ENCODE measurements around the gene GIMAP6. TPM values are rescaled to one million over a fixed set of nuclear protein-coding genes. Genes with fewer than 3 reads are reported as not detected.
"Not testable (repeated sequence)": the region's sequence is repeated elsewhere in the genome, so short reads cannot be mapped to it uniquely, and the experiment has no call there.

Gene GIMAP6
- total RNA-seq, 1 donor from 2014 or later: 16.6 TPM

DNA sequence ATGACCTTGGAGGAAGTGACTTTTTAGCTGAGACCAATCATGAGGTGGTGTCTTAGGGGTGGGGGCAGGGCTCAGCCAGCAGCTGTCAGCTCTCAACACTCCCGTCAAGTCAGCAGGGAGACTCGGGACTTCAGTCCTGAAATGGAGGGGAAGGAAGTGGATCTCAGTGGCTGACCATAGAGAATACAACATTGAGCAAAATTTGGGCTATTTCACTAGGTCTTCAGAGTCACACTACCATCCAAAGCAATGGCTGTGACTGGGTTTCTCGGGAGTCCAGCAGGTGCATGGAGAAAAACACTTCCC is 16.8 kb upstream of the GIMAP6 start:
- intact Hi-C loops (cut with DNase I): no loop called here
- no peak for DNase-seq (ENCODE audit: low spot score)

GRCh38 chr7:150648353-150649079 is 16.3 kb upstream of the GIMAP6 start:
- intact Hi-C loops (cut with DNase I): no loop called here
- no peak for DNase-seq (ENCODE audit: low spot score)

DNA sequence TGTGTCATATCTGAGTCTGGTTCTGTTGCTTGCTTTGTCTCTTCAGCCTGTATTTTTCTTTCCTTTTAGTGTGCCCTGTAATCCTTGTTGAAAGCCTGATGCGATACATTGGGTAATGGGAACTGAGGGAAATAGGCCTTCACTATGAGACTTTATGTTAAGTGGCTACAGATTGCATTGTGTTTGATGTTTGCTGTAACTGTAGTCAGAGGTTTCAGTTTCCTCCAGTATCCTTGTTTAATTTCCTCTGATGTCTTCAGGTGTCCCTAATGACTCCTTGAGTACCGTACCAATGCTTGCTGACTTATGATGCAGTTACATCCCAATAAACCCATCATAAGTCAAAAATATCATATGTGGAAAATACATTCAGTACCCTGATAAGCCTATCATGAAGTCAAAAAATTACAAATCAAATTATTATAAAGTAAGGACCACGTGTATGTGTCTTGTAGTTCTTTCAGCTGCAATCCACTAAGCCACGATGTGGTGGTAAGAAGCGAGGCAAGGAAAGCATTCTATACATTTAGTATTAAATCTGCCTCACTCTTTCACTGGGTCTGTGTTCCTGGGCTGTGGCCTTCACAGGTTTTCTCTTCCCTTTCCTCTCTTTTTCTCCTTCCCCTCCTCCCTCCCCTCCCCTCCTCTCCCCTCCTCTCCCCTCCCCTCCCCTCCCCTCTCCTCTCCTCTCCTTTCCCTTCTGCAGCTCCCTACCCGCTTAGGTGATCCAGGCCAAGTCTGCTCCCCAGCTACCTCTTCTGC is 13.3 kb upstream of the GIMAP6 start:
- no peak for DNase-seq (ENCODE audit: low spot score)
- intact Hi-C loops (cut with DNase I): no loop called here

DNA sequence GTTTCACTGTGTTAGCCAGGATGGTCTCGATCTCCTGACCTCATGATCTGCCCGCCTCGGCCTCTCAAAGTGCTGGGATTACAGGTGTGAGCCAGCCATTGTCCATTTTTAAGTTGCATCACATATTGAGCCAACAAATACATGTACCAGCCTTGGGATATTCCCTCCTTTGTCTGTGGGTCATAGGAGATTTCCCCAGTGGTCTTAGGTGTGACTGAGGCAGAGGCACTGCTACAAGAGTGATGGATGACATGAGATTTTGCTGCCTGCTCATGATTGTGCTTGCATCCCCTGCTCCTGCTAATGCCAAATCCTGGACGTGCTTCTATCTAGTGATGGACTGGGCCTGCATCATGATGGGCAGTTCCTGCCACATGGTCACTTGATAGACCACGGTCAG is 10.7 kb upstream of the GIMAP6 start:
- no peak for DNase-seq (ENCODE audit: low spot score)
- intact Hi-C loops (cut with DNase I): no loop called here

DNA sequence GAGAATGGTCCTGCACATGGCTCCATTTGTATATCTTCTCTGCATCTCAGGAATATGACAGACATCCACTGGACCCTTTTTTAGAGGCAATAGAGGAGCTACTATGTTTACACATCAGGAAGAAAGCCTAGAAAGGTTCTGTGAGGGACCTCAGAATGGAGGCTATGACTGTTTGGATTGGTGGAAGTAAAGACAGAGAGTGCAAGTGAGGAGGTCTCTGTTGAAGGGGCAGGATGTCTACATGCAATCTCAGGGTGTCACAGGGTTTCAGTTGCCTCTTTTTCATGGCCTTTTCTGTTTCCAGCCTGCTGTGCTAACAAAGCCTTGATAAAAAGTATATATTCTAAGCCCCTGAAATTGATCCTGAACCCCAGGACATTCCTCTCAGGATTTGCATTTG is 9.7 kb upstream of the GIMAP6 start:
- intact Hi-C loops (cut with DNase I): no loop called here
- DNase-seq (ENCODE audit: low spot score): no peak

DNA sequence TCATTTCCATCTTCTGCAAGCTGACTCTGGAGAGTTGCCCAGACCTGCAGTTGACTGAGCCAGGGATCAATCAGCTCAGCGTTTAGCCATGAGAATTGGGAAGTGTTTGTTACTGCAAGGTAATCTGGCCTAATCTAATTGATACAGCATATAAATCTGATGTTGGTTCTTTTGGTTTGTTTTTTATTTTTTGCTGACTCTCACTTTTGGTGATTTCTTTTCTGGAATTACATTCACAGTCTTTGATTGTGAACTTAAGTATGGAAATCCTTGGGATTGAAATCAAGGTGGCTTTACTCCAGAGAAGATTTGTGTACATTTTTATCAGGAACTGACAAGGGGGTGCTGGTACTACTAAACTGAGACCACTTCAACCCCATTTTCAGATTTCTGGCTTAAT is 1.7 kb upstream of the GIMAP6 start:
- intact Hi-C loops (cut with DNase I): loop anchor here (5.0 kb wide), 3 partner anchors 43 to 182 kb away; partner anchors contain the start of genes GIMAP5 and GIMAP8
- DNase-seq (ENCODE audit: low spot score): no peak

DNA sequence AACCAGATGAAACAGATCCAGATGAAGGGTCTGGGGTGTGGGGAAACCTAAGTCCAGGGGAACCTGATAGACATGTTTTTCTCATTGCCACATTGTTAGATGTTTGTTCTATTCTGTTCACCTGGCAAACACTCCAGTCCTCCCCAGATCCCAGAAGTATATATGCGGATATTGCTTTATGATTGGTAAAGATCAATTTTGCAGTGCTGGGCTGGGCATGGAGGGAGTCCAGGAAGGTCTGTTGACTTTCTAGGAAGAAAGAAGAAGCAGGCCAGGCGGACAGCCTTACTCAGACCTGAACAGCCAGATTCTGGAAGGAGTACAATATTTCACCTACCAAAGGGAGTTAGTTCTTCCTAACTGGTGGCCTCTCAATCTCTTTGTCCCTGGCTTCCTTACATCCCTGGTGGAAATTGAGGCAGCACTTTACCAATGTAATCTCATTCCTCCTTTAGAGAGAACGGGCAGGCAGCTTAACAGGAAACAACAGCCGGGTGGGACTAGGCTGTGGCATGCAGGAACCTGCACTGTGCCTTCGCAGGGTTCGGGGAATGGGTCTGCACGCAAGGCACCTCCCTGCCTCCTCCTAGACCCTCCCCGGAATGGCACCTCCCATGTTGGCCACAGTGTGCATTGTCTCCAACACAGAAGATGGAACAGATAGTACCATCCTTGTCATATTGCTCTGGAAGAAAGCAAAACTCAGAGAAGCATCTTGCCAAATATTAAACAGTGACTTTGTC is 930 bp downstream of the GIMAP6 start:
- intact Hi-C loops (cut with DNase I): loop anchor here (2.0 to 5.0 kb wide), 5 partner anchors 44 to 179 kb away; partner anchors contain the start of genes GIMAP1, GIMAP5 and GIMAP8

GRCh38 chr7:150629347-150629746 is 2.8 kb downstream of the GIMAP6 start:
- intact Hi-C loops (cut with DNase I): loop anchor here (2.0 kb wide), 1 partner anchor 123 kb away; no protein-coding TSS in a partner anchor
- DNase-seq (ENCODE audit: low spot score): peak; percentile 87

More for the DNA sequence above, 930 bp downstream of the GIMAP6 start:
- DNase-seq (ENCODE audit: low spot score): peak; percentile 84

- intact Hi-C loops (cut with DNase I): loop anchor here (2.0 kb wide), 1 partner anchor 125 kb away; no protein-coding TSS in a partner anchor
Measured at GRCh38 chr7:150627959-150628358, 4.2 kb downstream of the GIMAP6 start.

DNA sequence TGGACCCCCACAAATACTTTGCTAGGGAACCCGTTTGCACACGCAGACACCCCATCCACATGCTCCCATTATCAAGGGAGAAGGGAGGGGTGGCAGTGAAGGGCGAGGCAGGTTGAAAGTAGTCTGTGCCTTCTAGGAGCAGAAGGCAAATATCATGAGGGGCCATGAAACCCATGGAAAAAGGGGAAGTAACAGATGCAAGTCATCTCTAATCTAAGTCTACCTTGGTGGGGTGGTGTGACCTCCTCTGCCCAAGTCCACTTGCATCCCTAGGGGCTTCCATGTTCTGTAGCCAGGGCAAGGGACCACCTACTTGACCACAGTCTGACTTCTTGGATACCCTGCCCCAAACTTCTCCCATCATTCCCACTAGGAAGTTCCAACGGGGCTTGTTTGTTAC is 5.5 kb downstream of the GIMAP6 start:
- intact Hi-C loops (cut with DNase I): no loop called here
- no peak for DNase-seq (ENCODE audit: low spot score)

More at GRCh38 chr7:150627959-150628358, 4.2 kb downstream of the GIMAP6 start:
- no peak for DNase-seq (ENCODE audit: low spot score)

GRCh38 chr7:150621376-150621775 is 10.8 kb downstream of the GIMAP6 start:
- DNase-seq (ENCODE audit: low spot score): no peak
- intact Hi-C loops (cut with DNase I): no loop called here

DNA sequence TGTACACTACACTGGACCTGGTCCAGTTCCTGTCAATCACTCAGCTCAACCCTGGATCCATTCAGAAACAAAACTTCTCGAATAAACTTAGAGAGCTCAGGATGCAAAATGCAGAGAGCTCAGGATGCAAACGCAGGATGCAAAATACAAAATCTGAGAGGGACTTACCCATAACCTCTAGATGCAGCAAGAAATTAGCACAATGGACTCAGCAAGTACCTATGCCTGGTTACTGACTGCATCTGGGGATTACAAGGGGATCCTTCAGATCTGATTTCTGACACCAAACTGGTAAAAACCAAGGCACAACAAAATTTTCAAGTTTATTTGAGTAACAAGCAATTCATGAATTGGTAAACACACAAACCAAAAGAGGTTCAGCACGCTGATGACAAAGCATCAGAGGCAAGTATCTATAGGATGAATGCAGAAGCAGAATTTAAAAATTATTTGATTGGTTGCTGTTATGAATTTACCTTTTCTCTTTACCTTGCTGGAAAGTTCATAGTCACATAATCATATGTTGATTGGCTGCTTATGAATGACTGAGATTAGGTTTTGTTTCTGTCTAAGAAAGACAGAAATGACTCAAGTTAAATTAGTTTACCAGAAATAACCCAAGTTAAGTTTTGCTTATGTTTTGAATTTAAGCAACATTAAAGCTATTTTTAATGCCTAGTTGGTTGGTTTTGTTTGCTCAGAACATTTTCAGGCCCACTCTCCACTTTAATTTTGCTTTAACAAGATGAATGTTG is 11.4 kb downstream of the GIMAP6 start:
- intact Hi-C loops (cut with DNase I): loop anchor here (1.0 kb wide), 1 partner anchor 33 kb away; no protein-coding TSS in a partner anchor
- no peak for DNase-seq (ENCODE audit: low spot score)

GRCh38 chr7:150620061-150620460 is 12.1 kb downstream of the GIMAP6 start:
- no peak for DNase-seq (ENCODE audit: low spot score)
- intact Hi-C loops (cut with DNase I): loop anchor here (1.0 kb wide), 1 partner anchor 33 kb away; no protein-coding TSS in a partner anchor

- intact Hi-C loops (cut with DNase I); DNase-seq (ENCODE audit: low spot score): not testable (repeated sequence)
Measured at GRCh38 chr7:150615221-150615755, 16.9 kb downstream of the GIMAP6 start.

DNA sequence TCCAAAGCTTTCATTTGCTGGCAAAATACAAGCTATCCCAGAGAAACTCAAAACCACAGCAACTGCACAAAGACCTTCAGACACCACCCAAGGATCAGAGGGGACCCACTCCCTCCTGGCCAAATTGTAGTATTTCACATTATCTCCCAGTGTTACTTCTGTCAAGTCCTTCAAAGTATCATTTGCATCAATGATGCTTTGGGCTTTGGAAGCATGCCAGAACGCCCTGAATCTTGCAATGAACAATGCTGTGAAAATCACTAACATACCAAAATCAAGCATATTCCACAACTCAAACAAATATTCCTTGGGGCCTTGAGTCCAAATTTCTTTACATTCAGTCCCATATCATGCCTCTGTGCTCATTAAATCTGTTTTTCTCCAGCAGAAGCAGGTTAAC is 17.8 kb downstream of the GIMAP6 start:
- intact Hi-C loops (cut with DNase I); DNase-seq (ENCODE audit: low spot score): not testable (repeated sequence)

- DNase-seq (ENCODE audit: low spot score): no peak
- intact Hi-C loops (cut with DNase I): no loop called here
Measured at GRCh38 chr7:150613880-150614279, 18.3 kb downstream of the GIMAP6 start.

GRCh38 chr7:150612925-150613324 is 19.3 kb downstream of the GIMAP6 start:
- DNase-seq (ENCODE audit: low spot score): no peak
- intact Hi-C loops (cut with DNase I): no loop called here

- intact Hi-C loops (cut with DNase I): no loop called here
- DNase-seq (ENCODE audit: low spot score): no peak
Measured at GRCh38 chr7:150610233-150610632, 22.0 kb downstream of the GIMAP6 start.

GRCh38 chr7:150603600-150603999 is 28.6 kb downstream of the GIMAP6 start:
- intact Hi-C loops (cut with DNase I); DNase-seq (ENCODE audit: low spot score): not testable (repeated sequence)
